Measurements from ENCODE around the gene FIGNL1. TPM values are rescaled to one million over a fixed set of nuclear protein-coding genes. Genes with fewer than 3 reads are reported as not detected.

FIGNL1 gene
- polyA plus RNA-seq, 1 experiment = 8.3 TPM

DNA sequence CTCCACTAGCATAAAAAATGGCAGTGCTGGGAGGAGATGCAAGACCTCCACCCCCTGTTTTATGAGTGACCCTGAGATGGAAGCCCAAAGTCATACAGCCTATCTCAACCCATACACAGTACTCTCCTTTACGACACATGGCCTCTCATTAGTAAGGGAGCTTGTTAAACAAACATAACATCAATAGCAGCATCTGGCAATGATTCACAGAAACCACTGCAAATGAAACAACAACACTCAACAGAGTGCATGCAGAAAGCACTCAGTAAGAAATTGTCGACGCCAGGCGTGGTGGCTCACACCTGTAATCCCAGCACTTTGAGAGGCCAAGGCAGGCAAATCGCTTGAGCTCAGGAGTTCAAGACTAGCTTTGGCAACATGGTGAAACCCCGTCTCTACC lies 27.5 kb upstream of the FIGNL1 start:
- no peaks in the 10 kb centered on the region for H3K36me3 ChIP-seq (ENCODE audit: control insufficient read depth, insufficient read depth, low read length)
- no peaks in the 10 kb centered on the region for H3K27me3 ChIP-seq (ENCODE audit: control insufficient read depth, insufficient read depth, low read length)
- ChIA-PET CTCF (interaction anchor here (0.7 to 1.4 kb wide), 4 partner anchors 8 to 685 kb away, joined by 3 to 6 read pairs (median 4); no protein-coding TSS in a partner anchor), POLR2A (no interaction called here)
- H3K4me3 ChIP-seq (ENCODE audit: low read depth, low read length) = no peak overlapping the region
- no peak for DNase-seq (ENCODE audit: low read depth)
- TF ChIP-seq, protein P1, sequence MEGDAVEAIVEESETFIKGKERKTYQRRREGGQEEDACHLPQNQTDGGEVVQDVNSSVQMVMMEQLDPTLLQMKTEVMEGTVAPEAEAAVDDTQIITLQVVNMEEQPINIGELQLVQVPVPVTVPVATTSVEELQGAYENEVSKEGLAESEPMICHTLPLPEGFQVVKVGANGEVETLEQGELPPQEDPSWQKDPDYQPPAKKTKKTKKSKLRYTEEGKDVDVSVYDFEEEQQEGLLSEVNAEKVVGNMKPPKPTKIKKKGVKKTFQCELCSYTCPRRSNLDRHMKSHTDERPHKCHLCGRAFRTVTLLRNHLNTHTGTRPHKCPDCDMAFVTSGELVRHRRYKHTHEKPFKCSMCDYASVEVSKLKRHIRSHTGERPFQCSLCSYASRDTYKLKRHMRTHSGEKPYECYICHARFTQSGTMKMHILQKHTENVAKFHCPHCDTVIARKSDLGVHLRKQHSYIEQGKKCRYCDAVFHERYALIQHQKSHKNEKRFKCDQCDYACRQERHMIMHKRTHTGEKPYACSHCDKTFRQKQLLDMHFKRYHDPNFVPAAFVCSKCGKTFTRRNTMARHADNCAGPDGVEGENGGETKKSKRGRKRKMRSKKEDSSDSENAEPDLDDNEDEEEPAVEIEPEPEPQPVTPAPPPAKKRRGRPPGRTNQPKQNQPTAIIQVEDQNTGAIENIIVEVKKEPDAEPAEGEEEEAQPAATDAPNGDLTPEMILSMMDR (IDR thresholded peaks at IDR 0.05; ENCODE audit: insufficient read depth, low read depth, low read length) = no peak

DNA sequence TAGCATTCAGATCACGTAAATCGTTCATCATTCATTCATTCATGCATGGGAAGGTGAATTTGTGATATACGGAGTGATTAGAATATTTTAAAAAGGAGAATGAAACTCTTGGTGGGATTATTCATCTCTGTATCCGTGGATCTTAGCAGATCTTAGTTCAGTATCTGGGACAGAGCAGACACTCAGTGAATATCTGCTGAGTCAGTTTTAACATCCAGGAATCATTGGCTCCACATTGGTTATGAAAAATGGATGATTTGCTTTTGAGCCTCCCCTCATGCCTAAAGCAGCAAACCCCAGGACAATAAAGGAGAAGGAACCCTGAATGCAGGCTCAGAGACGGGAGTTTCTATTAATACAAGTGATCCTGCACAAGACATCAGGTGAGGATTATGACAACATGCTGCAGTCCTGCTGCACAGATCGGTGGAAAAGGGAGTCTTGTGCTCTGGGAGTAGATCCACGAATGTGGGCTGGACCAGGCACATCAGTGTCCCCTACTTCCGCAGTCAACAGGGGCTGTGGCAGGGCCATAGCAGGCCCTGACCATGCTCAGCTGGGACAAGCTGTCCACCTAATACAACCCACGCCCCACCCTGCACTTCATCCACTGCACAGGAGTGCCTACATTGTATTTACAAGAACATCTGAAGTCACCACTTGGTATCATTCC lies 26.9 kb upstream of the FIGNL1 start:
- CTCF ChIA-PET = interaction anchor here (0.7 to 1.4 kb wide), 2 partner anchors 9 kb away, joined by 3 to 6 read pairs; no protein-coding TSS in a partner anchor
- H3K36me3 ChIP-seq (ENCODE audit: control insufficient read depth, insufficient read depth, low read length) = no peaks in the 10 kb centered on the region
- no peak for DNase-seq (ENCODE audit: low read depth)
- POLR2A ChIA-PET = no interaction called here
- H3K27me3 ChIP-seq (ENCODE audit: control insufficient read depth, insufficient read depth, low read length) = no peaks in the 10 kb centered on the region
- TF ChIP-seq, protein P1 (IDR thresholded peaks at IDR 0.05; ENCODE audit: insufficient read depth, low read depth, low read length) = no peak
- H3K4me3 ChIP-seq (ENCODE audit: low read depth, low read length) = no peak overlapping the region

DNA sequence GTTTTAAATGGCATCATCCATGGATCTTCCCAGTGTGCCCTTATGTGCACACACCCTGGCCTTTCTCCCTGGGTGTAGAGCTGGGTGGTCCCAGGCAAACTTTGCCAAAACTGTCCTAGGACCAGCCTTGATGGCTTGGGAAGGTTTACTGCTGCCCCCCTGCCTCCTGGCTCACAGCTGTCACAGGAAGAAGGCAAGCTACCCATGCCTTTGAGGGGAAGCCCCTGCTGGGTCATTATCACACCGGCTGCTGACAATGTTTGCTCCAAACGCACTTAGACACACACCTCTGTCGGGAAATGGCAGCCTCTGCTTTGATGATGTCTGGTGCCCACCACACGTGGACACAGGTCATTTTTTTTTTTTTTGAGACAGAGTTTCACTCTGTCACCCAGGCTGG lies 25.2 kb upstream of the FIGNL1 start:
- no peak for DNase-seq (ENCODE audit: low read depth)
- Histone ChIP-seq H3K36me3 (ENCODE audit: control insufficient read depth, insufficient read depth, low read length) (no peaks in the 10 kb centered on the region), H3K4me3 (ENCODE audit: low read depth, low read length) (no peak overlapping the region), H3K27me3 (ENCODE audit: control insufficient read depth, insufficient read depth, low read length) (no peaks in the 10 kb centered on the region)
- ChIA-PET POLR2A (no interaction called here), CTCF (interaction anchor here (1.1 to 2.0 kb wide), 4 partner anchors 205 to 686 kb away, joined by 3 to 9 read pairs (median 6); no protein-coding TSS in a partner anchor)
- TF ChIP-seq, protein P1 (IDR thresholded peaks at IDR 0.05; ENCODE audit: insufficient read depth, low read depth, low read length) = no peak

DNA sequence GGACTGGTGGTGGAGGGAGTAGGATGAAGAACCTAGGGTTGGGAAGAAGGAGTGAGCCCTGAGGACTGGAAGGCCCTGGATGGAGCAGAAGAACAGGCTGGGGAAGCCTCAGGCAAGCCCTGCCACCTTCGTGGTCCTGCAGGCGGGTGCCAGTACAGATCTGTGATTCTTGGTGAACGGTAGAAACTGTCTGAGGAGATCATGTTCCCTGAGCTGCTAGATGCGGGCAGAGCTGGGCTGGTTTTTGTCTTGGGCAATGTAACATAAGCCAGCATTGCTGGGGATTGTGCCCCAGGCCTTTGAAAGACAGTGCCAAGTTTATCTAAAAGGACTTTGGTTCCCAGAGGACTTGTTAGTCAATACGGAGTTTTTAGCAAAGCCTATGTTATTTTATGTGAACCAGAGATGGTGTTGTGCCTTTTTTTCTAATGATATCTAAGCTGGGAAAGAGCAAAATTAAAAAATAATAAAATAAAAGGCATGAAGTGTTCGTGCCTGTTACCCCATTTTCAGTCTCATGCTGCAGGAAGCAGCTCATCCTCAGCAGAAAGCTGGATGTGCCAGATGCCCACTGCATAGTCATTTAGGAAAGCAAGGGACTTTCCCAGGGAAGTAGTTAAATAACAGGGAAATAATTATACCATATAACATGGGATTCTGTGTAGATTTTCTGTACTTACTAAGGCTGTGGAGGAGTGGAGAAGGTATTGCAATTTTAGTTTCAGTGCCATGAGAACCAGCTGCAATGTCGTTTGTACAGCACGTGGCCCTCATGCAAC lies 24.4 kb upstream of the FIGNL1 start:
- POLR2A ChIA-PET = no interaction called here
- no peaks in the 10 kb centered on the region for H3K27me3 ChIP-seq (ENCODE audit: control insufficient read depth, insufficient read depth, low read length)
- no peaks in the 10 kb centered on the region for H3K36me3 ChIP-seq (ENCODE audit: control insufficient read depth, insufficient read depth, low read length)
- TF ChIP-seq, protein P1 (IDR thresholded peaks at IDR 0.05; ENCODE audit: insufficient read depth, low read depth, low read length) = no peak
- H3K4me3 ChIP-seq (ENCODE audit: low read depth, low read length) = no peak overlapping the region
- no peak for DNase-seq (ENCODE audit: low read depth)
- CTCF ChIA-PET = interaction anchor here (0.6 to 2.0 kb wide), 4 partner anchors 116 to 686 kb away, joined by 3 to 9 read pairs (median 4); no protein-coding TSS in a partner anchor

DNA sequence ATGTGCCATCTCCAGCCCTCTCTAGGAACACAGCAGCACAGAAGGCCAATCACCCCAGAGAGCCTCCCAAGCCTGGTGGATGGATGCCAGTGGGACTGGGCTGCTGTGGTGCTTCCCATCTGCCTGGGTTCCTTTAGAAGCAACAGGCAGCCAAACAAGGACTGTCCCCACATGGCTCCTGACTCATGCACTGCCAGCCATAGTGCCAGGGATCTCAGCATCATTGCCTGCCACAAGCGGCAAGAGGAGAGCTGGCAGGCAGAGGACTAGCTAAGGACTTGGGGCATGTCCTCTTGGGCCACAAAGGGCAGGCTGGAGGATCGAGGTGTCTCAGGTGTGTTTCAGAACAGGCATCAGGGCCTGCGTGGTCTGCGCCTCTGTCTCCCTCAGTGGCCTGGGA lies 23.4 kb upstream of the FIGNL1 start:
- POLR2A ChIA-PET = no interaction called here

More for the DNA sequence above, 23.4 kb upstream of the FIGNL1 start:
- H3K27me3 ChIP-seq (ENCODE audit: control insufficient read depth, insufficient read depth, low read length) = no peaks in the 10 kb centered on the region
- TF ChIP-seq, protein P1 (IDR thresholded peaks at IDR 0.05; ENCODE audit: insufficient read depth, low read depth, low read length) = no peak
- no peak overlapping the region for H3K4me3 ChIP-seq (ENCODE audit: low read depth, low read length)
- CTCF ChIA-PET = interaction anchor here (4.0 kb wide), 1 partner anchor 688 kb away, joined by 12 read pairs; no protein-coding TSS in a partner anchor
- no peak for DNase-seq (ENCODE audit: low read depth)
- H3K36me3 ChIP-seq (ENCODE audit: control insufficient read depth, insufficient read depth, low read length) = no peaks in the 10 kb centered on the region
